Measurements from ENCODE around the gene NOP16.

- TF ChIP-seq, protein P1, sequence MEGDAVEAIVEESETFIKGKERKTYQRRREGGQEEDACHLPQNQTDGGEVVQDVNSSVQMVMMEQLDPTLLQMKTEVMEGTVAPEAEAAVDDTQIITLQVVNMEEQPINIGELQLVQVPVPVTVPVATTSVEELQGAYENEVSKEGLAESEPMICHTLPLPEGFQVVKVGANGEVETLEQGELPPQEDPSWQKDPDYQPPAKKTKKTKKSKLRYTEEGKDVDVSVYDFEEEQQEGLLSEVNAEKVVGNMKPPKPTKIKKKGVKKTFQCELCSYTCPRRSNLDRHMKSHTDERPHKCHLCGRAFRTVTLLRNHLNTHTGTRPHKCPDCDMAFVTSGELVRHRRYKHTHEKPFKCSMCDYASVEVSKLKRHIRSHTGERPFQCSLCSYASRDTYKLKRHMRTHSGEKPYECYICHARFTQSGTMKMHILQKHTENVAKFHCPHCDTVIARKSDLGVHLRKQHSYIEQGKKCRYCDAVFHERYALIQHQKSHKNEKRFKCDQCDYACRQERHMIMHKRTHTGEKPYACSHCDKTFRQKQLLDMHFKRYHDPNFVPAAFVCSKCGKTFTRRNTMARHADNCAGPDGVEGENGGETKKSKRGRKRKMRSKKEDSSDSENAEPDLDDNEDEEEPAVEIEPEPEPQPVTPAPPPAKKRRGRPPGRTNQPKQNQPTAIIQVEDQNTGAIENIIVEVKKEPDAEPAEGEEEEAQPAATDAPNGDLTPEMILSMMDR (IDR thresholded peaks at IDR 0.05): no peak
- no peak for TF ChIP-seq POLR2A (IDR thresholded peaks at IDR 0.05)
- TF ChIP-seq EP300 (IDR thresholded peaks at IDR 0.05): no peak
Measured at GRCh38 chr5:176408590-176408989, 20.2 kb upstream of the NOP16 start.

Data from ovary (tissue), 3 donors.